Umbilical cord (tissue), 1 donor: ENCODE measurements around the gene CLK3. TPM values are rescaled to one million over a fixed set of nuclear protein-coding genes. Genes with fewer than 3 reads are reported as not detected.

Source experiments
- total RNA-seq: library from RNA; depleted of rRNA; stranded (reverse); fragments of >200 nt; gene quantifications from one replicate; pipeline ENCODE4 v1.2.3, GENCODE V29; 2014; ENCODE audit warnings: low replicate concordance; ENCODE audit not compliant: insufficient read depth

CLK3 gene
- total RNA-seq, 1 donor from 2014 or later: 55.1 TPM

Other genes with a start within 250 kb of the CLK3 start
- gene CYP11A1, start 248.2 kb upstream of the CLK3 start, total RNA-seq: 2.6 TPM
- 23.1 TPM for gene SEMA7A, start 181.9 kb upstream of the CLK3 start, total RNA-seq
- 23.8 TPM for gene UBL7, start 154.7 kb upstream of the CLK3 start, total RNA-seq
- 12.5 TPM for gene ARID3B, start 74.6 kb upstream of the CLK3 start, total RNA-seq
- 22.1 TPM for gene EDC3, start 80.2 kb downstream of the CLK3 start, total RNA-seq
- 3.6 TPM for gene CYP1A1, start 109.7 kb downstream of the CLK3 start, total RNA-seq
- gene CYP1A2, start 133.0 kb downstream of the CLK3 start, total RNA-seq: 0.96 TPM
- gene CSK, start 166.2 kb downstream of the CLK3 start, total RNA-seq: 10.1 TPM
- 1.2 TPM for gene LMAN1L, start 197.0 kb downstream of the CLK3 start, total RNA-seq
- gene CPLX3, start 210.8 kb downstream of the CLK3 start, total RNA-seq: 0.72 TPM
- gene ULK3, start 227.3 kb downstream of the CLK3 start, total RNA-seq: 6.5 TPM